ENCODE results near the gene MVB12B.
"Not testable (repeated sequence)": the region's sequence is repeated elsewhere in the genome, so short reads cannot be mapped to it uniquely, and the experiment has no call there.

The MVB12B gene

DNA sequence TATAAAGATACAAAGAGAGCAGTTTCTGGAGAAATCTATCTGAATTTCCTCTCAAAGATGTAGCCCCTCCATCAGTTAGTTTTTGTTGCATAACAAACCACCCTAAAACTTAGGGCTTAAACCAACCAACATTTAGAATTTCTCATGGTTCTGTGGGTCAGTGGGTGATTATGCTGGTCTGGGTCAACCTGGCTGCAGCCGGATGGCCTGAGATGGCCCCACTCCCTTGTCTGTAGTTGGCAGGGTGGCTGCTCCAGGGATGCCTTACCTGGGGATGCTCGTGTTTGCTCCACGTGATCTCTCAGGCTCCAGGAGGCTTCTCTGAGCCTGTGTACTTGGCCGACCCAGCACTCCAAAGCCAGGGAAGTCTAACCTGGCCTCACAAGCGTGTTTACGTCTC lies 139.3 kb downstream of the MVB12B start:
- no peak for DNase-seq (ENCODE audit: low read depth in 1 of 2, low spot score in 1 of 2)

GRCh38 chr9:126468141-126468825 lies 141.7 kb downstream of the MVB12B start:
- DNase-seq (ENCODE audit: low read depth in 1 of 2, low spot score in 1 of 2): no peak

DNA sequence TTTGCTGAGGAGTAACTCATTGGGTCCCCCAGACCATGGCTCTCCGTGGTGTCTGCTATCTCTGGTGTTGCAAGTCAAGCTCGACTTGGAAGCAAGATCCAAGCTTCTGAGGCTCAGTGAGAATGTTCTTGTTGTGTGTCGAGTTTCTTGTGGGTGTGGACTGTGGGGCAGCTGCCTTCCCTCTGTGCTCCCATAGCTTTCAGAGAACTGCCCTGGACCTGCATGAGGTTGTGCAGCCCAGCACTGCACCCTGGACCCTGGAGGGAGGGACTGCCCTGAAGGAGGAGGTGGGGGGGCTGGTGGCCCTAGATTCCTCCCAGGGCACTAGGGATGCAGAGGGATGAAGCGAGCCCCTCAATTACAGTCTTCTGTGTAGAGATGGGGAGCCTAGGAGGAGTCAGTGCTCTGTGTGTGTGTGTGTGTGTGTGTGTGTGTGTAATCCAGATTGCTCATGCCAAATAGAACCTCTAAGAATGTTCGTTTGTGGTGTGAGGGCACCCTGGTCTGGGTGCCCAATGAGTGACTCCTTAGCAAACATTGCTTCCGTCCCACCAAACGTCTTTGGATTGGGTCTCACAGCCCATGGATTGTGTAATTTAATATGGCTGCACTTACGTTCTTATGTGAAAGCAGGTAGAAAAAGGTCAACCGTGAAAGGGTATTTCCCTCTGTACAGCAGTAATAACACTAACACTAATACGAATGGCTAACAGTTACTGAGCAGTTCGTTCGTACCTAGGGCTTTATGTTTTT lies 143.8 kb downstream of the MVB12B start:
- DNase-seq (ENCODE audit: low read depth in 1 of 2, low spot score in 1 of 2): no peak

GRCh38 chr9:126471084-126471624 lies 144.5 kb downstream of the MVB12B start:
- peak; percentile 34 to 63 for DNase-seq (ENCODE audit: low read depth in 1 of 2, low spot score in 1 of 2)

GRCh38 chr9:126472198-126472947 lies 145.7 kb downstream of the MVB12B start:
- no peak for DNase-seq (ENCODE audit: low read depth in 1 of 2, low spot score in 1 of 2)

DNA sequence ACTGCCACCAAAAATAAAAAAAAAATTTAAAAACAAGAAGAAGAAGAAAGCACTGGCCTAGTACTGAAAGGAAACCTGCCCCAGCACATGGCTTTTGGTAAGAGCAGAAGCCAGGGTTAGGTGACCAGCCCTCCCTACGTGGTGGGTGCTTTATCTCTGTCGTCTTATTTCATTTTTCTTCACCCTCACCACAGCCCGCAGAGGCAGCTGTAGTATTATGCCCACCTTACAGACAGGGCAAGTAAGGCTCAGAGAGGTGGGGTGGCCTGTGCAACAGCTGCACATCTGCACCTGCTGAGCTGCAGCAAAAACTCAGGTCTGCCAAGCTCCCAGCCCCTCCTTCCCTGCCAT lies 146.3 kb downstream of the MVB12B start:
- DNase-seq (ENCODE audit: low read depth in 1 of 2, low spot score in 1 of 2): no peak

DNA sequence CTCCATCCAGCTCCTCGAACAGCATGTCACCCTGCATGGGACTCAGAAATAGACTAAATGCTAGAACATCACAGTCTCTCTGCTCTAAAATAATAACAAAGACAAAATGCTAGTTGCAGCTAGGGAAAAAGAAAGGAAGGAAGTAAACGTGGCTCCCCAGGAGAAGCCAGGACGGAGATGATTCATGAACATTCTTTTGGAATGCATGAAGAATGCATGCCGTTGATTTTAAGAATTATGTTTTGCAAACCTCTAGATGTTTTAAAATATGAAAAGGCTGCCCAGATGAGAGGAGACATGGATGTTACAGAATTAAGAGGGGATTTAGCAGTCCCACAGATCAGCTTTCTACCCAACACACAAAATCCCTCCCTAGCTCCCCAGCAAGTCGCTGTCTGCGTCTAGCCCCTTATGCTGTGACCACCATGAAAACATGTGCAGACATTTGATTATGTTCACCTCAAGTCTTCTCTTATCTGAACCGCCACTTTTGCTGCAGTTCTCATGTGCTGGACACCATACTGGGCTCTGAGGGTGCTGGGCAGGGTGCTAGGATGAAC lies 147.7 kb downstream of the MVB12B start:
- no peak for DNase-seq (ENCODE audit: low read depth in 1 of 2, low spot score in 1 of 2)

DNA sequence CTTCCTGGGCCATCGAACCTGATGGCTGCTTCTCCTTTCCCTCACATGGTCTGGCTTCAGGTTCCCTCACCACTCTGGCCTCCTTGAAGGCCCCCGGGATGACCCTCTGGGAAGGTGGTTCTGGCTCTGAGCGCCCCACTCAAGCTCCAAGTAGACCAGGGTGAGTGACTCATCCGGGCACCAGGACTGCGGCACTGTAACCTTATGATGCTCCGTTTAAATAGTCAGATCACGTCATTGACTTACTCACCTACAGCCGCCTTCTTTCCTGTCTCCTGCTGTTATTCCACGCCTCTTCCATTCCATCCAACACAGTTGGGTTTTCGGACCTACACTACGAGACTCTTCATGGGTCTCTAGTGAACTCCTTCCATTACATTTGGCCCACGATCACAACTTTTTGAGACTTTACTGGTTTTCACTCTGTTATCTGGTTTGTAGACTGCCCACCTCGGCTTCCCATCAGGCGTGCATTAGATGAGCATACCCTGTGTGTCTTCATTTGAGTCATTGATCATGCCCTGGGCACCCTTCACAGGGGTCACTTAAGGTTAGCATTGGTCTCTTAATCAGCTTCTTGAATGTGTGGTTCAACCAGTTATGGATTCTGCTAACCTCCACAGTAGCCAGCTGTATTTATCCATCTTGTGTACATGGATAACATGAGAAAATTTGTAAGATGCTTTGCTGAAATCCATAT lies 148.3 kb downstream of the MVB12B start:
- DNase-seq (ENCODE audit: low read depth in 1 of 2, low spot score in 1 of 2): no peak

GRCh38 chr9:126475933-126476555 lies 149.4 kb downstream of the MVB12B start:
- DNase-seq (ENCODE audit: low read depth in 1 of 2, low spot score in 1 of 2): no peak

DNA sequence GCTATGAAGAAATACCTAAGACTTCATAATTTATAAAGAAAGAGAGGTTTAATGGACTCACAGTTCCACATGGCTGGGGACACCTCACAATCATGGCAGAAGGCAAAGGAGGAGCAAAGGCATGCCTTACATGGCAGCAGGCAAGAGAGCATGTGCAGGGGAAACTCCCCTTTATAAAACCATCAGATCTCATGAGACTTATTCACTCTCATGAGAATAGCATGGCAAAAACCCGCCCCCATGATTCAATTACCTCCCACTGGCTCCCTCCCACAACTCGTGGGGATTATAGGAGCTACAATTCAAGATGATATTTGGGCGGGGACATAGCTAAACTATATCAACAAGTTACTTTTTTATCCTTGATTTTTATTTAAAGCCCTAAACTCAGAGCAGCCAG lies 150.8 kb downstream of the MVB12B start:
- DNase-seq (ENCODE audit: low read depth in 1 of 2, low spot score in 1 of 2): not testable (repeated sequence)

GRCh38 chr9:126478216-126478981 lies 151.8 kb downstream of the MVB12B start:
- no peak for DNase-seq (ENCODE audit: low read depth in 1 of 2, low spot score in 1 of 2)

DNA sequence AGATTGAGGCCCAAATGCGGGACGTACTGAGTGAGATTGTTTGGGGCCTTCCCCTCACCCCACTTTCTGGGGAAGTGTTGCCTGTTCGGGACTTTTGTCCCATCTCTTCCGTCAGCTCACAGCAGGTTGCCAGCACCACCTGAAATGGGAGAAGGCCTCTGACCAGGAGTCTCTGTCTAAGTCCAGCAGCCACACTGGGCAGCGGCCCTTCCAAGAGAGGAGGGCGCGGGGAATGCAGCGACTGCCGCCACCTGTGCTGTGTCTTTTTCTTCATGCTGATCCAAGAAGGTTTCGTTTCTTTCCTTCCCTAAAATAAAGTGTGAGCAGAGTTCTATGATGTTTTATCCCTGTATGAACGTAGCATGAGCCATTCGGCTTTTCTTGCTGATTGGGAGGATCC lies 152.9 kb downstream of the MVB12B start:
- DNase-seq (ENCODE audit: low read depth in 1 of 2, low spot score in 1 of 2): no peak

GRCh38 chr9:126480813-126481212 lies 154.2 kb downstream of the MVB12B start:
- no peak for DNase-seq (ENCODE audit: low read depth in 1 of 2, low spot score in 1 of 2)

DNA sequence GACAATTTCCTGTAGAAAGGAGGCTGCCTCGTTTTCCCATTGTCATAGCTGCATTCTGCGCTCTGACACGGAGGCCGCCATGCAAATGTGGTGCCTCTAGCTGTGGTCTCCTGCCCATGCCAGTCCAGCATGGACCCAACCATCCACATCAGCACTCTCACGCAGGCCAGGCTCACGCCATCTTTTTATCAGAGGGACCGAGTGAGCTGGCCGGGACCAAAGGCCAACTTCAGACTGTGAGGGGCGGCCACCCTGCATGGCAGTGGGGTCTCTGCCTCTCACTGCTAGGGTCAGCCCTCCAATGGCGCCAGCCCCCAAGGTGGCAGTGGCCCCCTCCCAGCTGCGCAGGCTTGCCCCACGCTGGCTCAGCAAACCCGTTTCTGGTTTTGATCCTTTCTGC lies 155.2 kb downstream of the MVB12B start:
- DNase-seq (ENCODE audit: low read depth in 1 of 2, low spot score in 1 of 2): no peak

GRCh38 chr9:126482361-126483044 lies 155.9 kb downstream of the MVB12B start:
- no peak for DNase-seq (ENCODE audit: low read depth in 1 of 2, low spot score in 1 of 2)

DNA sequence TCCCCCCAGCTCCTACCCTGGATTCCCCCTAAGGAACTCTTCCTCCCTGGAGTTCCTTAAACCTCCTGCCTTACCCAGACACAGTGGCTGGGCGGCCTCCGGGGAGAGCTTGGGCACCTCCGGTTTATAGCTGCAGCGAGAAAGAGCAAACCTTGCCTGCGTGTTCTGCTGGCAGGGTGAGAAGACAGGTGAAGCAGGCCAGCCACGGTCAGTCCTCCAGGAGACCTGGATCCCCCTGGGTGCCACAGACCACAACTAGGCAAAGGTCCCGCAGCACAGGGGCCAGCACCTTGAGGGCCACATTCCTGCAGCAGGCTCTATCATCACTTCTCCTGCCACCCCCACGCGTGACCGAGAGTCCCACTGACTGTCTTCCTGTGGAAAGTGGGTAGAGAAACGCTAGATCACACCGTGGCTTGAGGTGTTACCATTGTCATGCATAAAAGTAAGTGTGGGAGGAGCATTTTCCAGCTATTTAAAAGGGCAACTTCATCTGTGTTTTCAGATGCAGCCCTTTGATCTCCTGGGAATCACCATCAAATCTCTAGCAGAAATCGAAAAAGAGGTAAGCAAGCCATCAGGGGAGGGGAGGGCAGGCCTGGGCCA lies 156.9 kb downstream of the MVB12B start:
- no peak for DNase-seq (ENCODE audit: low read depth in 1 of 2, low spot score in 1 of 2)

- DNase-seq (ENCODE audit: low read depth in 1 of 2, low spot score in 1 of 2): no peak
Observed at GRCh38 chr9:126485662-126486061, 159.0 kb downstream of the MVB12B start.

- no peak for DNase-seq (ENCODE audit: low read depth in 1 of 2, low spot score in 1 of 2)
Observed at GRCh38 chr9:126486276-126486675, 159.6 kb downstream of the MVB12B start.

DNA sequence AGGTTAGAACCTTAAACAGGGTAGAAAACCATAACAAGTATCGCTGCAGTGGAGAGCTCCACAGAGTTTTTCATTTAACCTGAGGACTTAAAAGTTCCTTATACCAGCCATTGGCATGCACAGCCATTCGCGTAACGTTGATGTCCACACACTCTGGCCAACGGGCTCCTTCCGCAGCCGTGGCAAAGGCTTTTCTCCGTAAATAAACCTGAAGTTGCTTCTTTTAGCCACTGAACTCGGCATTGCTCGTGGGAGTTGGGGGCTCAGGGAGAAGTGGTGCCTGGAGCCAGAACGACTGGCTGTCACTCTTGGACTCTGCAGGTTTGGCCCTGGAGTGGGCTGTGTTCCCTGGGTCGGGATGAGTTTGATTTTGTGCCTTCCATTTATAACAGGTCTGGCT lies 161.2 kb downstream of the MVB12B start:
- DNase-seq (ENCODE audit: low read depth in 1 of 2, low spot score in 1 of 2): no peak

Data from activated CD4-positive, alpha-beta T cell treated with anti-CD3 and anti-CD28 coated beads, Interleukin-2, amount 50 U/mL, for 24 hours (primary cell).